ENCODE results near the gene CCDC186. TPM values are rescaled to one million over a fixed set of nuclear protein-coding genes. Genes with fewer than 3 reads are reported as not detected.

Gene CCDC186
- total RNA-seq (2022) (20.6 and 20.9 TPM in 2 replicates), Bru-seq, nascent RNA (percentile 81 among the genes with signal in this experiment), BruChase-seq, experiment 1, labeled RNA remaining after a 6-hour chase (percentile 85 among the genes with signal in this experiment), BruChase-seq, experiment 2, labeled RNA remaining after a 2-hour chase (percentile 83 among the genes with signal in this experiment)
- long read RNA-seq, full-length matches to known transcripts = 11 of 18 reads
- long read RNA-seq, partial matches to known transcripts = 5 of 18 reads
- long read RNA-seq, other reads (novel, unspliced or antisense) = 2 of 18 reads

DNA sequence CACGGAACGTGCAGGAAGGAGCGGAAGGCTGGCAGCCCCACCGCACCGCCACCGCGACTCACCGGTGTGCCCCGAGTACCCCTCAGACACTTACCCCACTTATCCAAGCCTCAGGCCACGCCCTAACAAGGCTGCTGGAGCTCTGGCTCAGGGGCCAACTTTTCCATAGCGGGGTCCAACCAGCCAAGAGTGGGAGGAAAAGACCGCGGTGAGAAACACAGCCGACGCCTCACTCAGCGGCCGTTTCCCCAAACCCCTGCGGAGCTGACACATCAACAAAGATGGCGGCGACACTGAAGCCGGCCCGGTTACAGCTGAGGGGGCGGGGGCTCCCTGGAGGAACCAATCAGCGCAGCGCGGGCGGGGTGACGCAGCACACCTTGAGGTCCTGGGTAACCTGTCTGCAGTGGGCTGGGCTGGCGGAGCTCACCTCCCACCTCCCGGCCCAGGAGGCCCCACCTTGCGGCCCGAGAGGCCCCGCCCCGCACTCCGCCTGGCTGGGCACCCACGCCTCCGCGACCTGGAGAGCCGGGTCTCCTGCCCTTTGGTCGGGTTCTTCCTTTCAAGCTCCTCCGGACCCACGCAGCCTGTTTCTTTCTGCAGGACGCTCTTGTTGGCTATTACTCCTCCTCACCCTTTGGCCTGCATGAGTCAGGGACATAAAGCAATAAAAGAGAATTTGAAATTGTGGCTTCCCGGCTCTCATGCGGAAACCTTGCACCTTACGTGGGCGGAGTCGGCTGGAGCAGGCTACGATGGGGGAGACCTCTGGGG is at the start of gene CCDC186:
Gene CCDC186 (minus strand): TSS at position 283 of the 774 bp plus-strand sequence. CDS start 10,935 bp downstream, outside the sequence.
- peak within 1 kb of the TSS; percentile 97 for H3K4me3 Mint-ChIP-seq (ENCODE audit: unreplicated experiment)
- intact Hi-C loops (cut with micrococcal nuclease) = loop anchor here (1.0 to 2.0 kb wide), 3 partner anchors 23 to 127 kb away; no protein-coding TSS in a partner anchor
- no peaks in the 10 kb centered on the region for H3K27me3 Mint-ChIP-seq (ENCODE audit: insufficient read depth, unreplicated experiment)
- ChIA-PET POLR2A (interaction anchor here (0.6 to 6.4 kb wide), 41 partner anchors 9 to 764 kb away, joined by 3 to 107 read pairs (median 4); partner anchors contain the start of genes CASP7, TRUB1 and VWA2), CTCF (interaction anchor here (0.6 to 1.1 kb wide), 2 partner anchors 18 to 231 kb away, joined by 3 read pairs; no protein-coding TSS in a partner anchor)
- no peaks in the 10 kb centered on the region for H3K36me3 Mint-ChIP-seq (ENCODE audit: insufficient read depth, unreplicated experiment)
- no TSS peak for BruUV-seq (replicated peaks)
- H3K4me1 Mint-ChIP-seq (ENCODE audit: insufficient read depth, unreplicated experiment) = peaks cover 6% of the 10 kb centered on the region
- DNase-seq (ENCODE audit: unreplicated experiment) = peak; percentile 96
- peak within 1 kb of the TSS; percentile 99 for H3K27ac Mint-ChIP-seq (ENCODE audit: low read depth, unreplicated experiment)
- H3K9me3 Mint-ChIP-seq (ENCODE audit: unreplicated experiment) = no peaks in the 10 kb centered on the region
- TF ChIP-seq, protein P1, sequence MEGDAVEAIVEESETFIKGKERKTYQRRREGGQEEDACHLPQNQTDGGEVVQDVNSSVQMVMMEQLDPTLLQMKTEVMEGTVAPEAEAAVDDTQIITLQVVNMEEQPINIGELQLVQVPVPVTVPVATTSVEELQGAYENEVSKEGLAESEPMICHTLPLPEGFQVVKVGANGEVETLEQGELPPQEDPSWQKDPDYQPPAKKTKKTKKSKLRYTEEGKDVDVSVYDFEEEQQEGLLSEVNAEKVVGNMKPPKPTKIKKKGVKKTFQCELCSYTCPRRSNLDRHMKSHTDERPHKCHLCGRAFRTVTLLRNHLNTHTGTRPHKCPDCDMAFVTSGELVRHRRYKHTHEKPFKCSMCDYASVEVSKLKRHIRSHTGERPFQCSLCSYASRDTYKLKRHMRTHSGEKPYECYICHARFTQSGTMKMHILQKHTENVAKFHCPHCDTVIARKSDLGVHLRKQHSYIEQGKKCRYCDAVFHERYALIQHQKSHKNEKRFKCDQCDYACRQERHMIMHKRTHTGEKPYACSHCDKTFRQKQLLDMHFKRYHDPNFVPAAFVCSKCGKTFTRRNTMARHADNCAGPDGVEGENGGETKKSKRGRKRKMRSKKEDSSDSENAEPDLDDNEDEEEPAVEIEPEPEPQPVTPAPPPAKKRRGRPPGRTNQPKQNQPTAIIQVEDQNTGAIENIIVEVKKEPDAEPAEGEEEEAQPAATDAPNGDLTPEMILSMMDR (IDR thresholded peaks at IDR 0.05; ENCODE audit: unreplicated experiment) = no peak

DNA sequence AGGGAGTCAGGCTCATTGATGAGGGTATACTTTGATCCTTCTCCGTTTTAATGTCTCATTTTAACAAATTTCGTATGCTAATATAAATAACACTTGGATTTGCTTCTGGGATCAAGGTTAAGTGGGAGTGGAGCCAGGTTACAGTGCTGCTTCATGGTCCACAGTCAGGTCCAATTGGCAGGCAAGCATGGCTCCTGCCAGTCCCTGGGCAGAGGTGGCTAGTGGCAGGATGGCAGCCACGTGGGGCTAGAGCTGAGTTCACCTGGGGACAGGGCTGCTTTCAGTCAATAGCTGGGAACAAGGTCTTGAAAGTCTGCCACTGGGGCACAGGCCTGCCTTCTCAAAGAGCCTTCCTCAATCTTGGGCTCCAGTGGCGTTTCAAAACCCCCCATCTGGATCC is 49.1 kb upstream of the CCDC186 start:
- H3K4me3 Mint-ChIP-seq (ENCODE audit: unreplicated experiment) = no peak overlapping the region
- H3K36me3 Mint-ChIP-seq (ENCODE audit: insufficient read depth, unreplicated experiment) = no peaks in the 10 kb centered on the region
- CTCF ChIA-PET = no interaction called here
- H3K27me3 Mint-ChIP-seq (ENCODE audit: insufficient read depth, unreplicated experiment) = no peaks in the 10 kb centered on the region
- no peaks in the 10 kb centered on the region for H3K9me3 Mint-ChIP-seq (ENCODE audit: unreplicated experiment)
- H3K27ac Mint-ChIP-seq (ENCODE audit: low read depth, unreplicated experiment) = no peak overlapping the region
- intact Hi-C loops (cut with micrococcal nuclease) = no loop called here
- POLR2A ChIA-PET = interaction anchor here (1.1 kb wide), 1 partner anchor 11 kb away, joined by 3 read pairs; no protein-coding TSS in a partner anchor
- no peaks in the 10 kb centered on the region for H3K4me1 Mint-ChIP-seq (ENCODE audit: insufficient read depth, unreplicated experiment)
- BruUV-seq (replicated peaks) = no TSS peak
- DNase-seq (ENCODE audit: unreplicated experiment) = no peak
- TF ChIP-seq, protein P1 (IDR thresholded peaks at IDR 0.05; ENCODE audit: unreplicated experiment) = no peak

DNA sequence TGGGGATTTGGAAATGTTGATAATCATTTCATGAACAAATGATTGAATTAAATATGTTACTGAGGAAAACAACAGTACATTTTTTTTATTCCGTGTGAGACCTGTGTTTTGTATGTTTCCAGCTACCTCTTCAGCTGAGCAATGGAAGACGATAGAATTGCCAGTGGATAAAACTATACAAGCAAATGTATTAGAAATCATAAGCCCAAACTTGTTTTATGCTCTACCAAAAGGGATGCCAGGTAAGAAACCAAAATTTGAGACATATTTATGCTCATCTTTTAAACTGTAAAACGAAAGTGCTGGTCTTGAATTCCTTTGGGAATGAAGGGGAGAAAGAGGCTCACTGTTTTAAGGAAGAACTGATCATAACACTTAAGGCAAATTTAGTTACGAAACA is 47.2 kb upstream of the CCDC186 start:
- H3K9me3 Mint-ChIP-seq (ENCODE audit: unreplicated experiment) = no peaks in the 10 kb centered on the region
- intact Hi-C loops (cut with micrococcal nuclease) = no loop called here

More for the DNA sequence above, 47.2 kb upstream of the CCDC186 start:
- H3K4me1 Mint-ChIP-seq (ENCODE audit: insufficient read depth, unreplicated experiment) = no peaks in the 10 kb centered on the region
- ChIA-PET CTCF (interaction anchor here (1.3 kb wide), 2 partner anchors 24 to 82 kb away, joined by 3 to 4 read pairs; no protein-coding TSS in a partner anchor), POLR2A (interaction anchor here (0.7 kb wide), 1 partner anchor 23 kb away, joined by 3 read pairs; no protein-coding TSS in a partner anchor)
- H3K4me3 Mint-ChIP-seq (ENCODE audit: unreplicated experiment) = no peak overlapping the region
- H3K27ac Mint-ChIP-seq (ENCODE audit: low read depth, unreplicated experiment) = no peak overlapping the region
- DNase-seq (ENCODE audit: unreplicated experiment) = no peak
- TF ChIP-seq, protein P1 (IDR thresholded peaks at IDR 0.05; ENCODE audit: unreplicated experiment) = no peak
- H3K36me3 Mint-ChIP-seq (ENCODE audit: insufficient read depth, unreplicated experiment) = no peaks in the 10 kb centered on the region
- no TSS peak for BruUV-seq (replicated peaks)
- H3K27me3 Mint-ChIP-seq (ENCODE audit: insufficient read depth, unreplicated experiment) = no peaks in the 10 kb centered on the region
